Loucy (cell line): ENCODE results near the gene CRTAC1.

Experiments
- H2AFZ ChIP-seq: fragments of 200-600 bp; sonication (generic); 2 replicates; pipeline ENCODE4 v1.6.0; 2016; ENCODE audit warnings: antibody characterized with exemption, mild to moderate bottlenecking, low read length, moderate library complexity
- H3F3A ChIP-seq: fragments of 200-600 bp; 2 replicates; pipeline ENCODE4 v1.6.0; 2016; ENCODE audit warnings: antibody characterized with exemption, low read depth, mild to moderate bottlenecking
- H3K27me3 ChIP-seq: fragments of 200-600 bp; sonication (generic); 2 replicates; pipeline ENCODE4 v1.6.1; 2014; ENCODE audit warnings: low read length, mild to moderate bottlenecking; ENCODE audit not compliant: insufficient read depth, poor library complexity, severe bottlenecking
- H3K36me3 ChIP-seq: fragments of 200-600 bp; sonication (generic); 2 replicates; pipeline ENCODE4 v1.6.1; 2016; ENCODE audit warnings: low read length; ENCODE audit not compliant: insufficient read depth
- H3K4me1 ChIP-seq: fragments of 200-600 bp; sonication (generic); 2 replicates; pipeline ENCODE4 v1.5.1; 2014; ENCODE audit warnings: low read length, mild to moderate bottlenecking; ENCODE audit not compliant: insufficient read depth, poor library complexity, severe bottlenecking
- H3K4me2 ChIP-seq: fragments of 200-600 bp; sonication (generic); 2 replicates; pipeline ENCODE4 v1.6.0; 2014; ENCODE audit warnings: antibody characterized with exemption, low read length, low read depth, mild to moderate bottlenecking; ENCODE audit not compliant: poor library complexity, severe bottlenecking
- H3K4me3 ChIP-seq: fragments of 200-600 bp; sonication (generic); 2 replicates; pipeline ENCODE4 v1.5.1; 2014; ENCODE audit warnings: low read length, mild to moderate bottlenecking, mixed read lengths; ENCODE audit not compliant: poor library complexity, severe bottlenecking
- H3K79me2 ChIP-seq: fragments of 200-600 bp; sonication (generic); 2 replicates; pipeline ENCODE4 v1.6.1; 2014; ENCODE audit warnings: low read length; ENCODE audit not compliant: insufficient read depth
- H3K9ac ChIP-seq: fragments of 200-600 bp; sonication (generic); 2 replicates; pipeline ENCODE4 v1.6.0; 2014; ENCODE audit warnings: mild to moderate bottlenecking, low read depth, low read length, moderate library complexity; ENCODE audit not compliant: poor library complexity, severe bottlenecking
- H3K9me2 ChIP-seq: fragments of 200-600 bp; sonication (generic); replicated peaks from 2 replicates; pipeline ENCODE4 v1.6.1; 2016; ENCODE audit warnings: low read depth, low read length, mixed read lengths
- H3K9me3 ChIP-seq: fragments of 200-600 bp; sonication (generic); 2 replicates; pipeline ENCODE4 v1.6.1; 2014; ENCODE audit warnings: mild to moderate bottlenecking, antibody characterized with exemption, low read length, low read depth; ENCODE audit not compliant: insufficient read depth
- H4K20me1 ChIP-seq: fragments of 200-600 bp; sonication (generic); 2 replicates; pipeline ENCODE4 v1.6.0; 2014; ENCODE audit warnings: antibody characterized with exemption, low read length, mild to moderate bottlenecking; ENCODE audit not compliant: insufficient read depth, poor library complexity, severe bottlenecking
- CTCF ChIP-seq: fragments of 200-600 bp; sonication (generic); conservative IDR thresholded peaks from 2 replicates; pipeline ENCODE4 v1.5.1; 2014; ENCODE audit warnings: mild to moderate bottlenecking, antibody characterized with exemption, low read length
- EZH2phosphoT487 ChIP-seq: fragments of 200-600 bp; IDR thresholded peaks from 2 replicates; pipeline ENCODE4 v1.6.1; 2018; ENCODE audit warnings: antibody characterized with exemption, mild to moderate bottlenecking, moderate library complexity, borderline replicate concordance

Gene CRTAC1

GRCh38 chr10:97869091-97870042 lies 161.1 kb downstream of the CRTAC1 start:
- H2AFZ ChIP-seq, result peak overlapping the region; percentile 93
- peak overlapping the region; percentile 54 for H3K9ac ChIP-seq

GRCh38 chr10:97868134-97868685 lies 162.2 kb downstream of the CRTAC1 start:
- Histone ChIP-seq H3K4me3 (no peak overlapping the region), H3K9ac (no peak overlapping the region), H3F3A (no peaks in the 10 kb centered on the region), H3K79me2 (no peaks in the 10 kb centered on the region), H3K9me3 (no peaks in the 10 kb centered on the region), H3K36me3 (no peaks in the 10 kb centered on the region), H4K20me1 (no peaks in the 10 kb centered on the region), H2AFZ (no peak overlapping the region), H3K4me2 (no peak overlapping the region), H3K4me1 (peaks cover 14% of the 10 kb centered on the region), H3K27me3 (no peaks in the 10 kb centered on the region), H3K9me2 (no peaks in the 10 kb centered on the region)
- no peak for TF ChIP-seq CTCF
- no peak for TF ChIP-seq EZH2phosphoT487

More at GRCh38 chr10:97869091-97870042, 161.1 kb downstream of the CRTAC1 start:
- H3K4me3 ChIP-seq, result peak overlapping the region; percentile 41
- H3K9me2 ChIP-seq, result no peaks in the 10 kb centered on the region
- no peaks in the 10 kb centered on the region for H3F3A ChIP-seq
- H3K36me3 ChIP-seq, result no peaks in the 10 kb centered on the region
- no peaks in the 10 kb centered on the region for H3K9me3 ChIP-seq
- no peaks in the 10 kb centered on the region for H3K79me2 ChIP-seq
- peak overlapping the region; percentile 67 for H3K4me2 ChIP-seq
- no peaks in the 10 kb centered on the region for H4K20me1 ChIP-seq
- H3K27me3 ChIP-seq, result no peaks in the 10 kb centered on the region
- TF ChIP-seq CTCF (peak; percentile 93), EZH2phosphoT487 (no peak)
- peaks cover 14% of the 10 kb centered on the region for H3K4me1 ChIP-seq

- TF ChIP-seq EZH2phosphoT487, result no peak
- TF ChIP-seq CTCF, result 0 out of 2 replicates have a peak, but pooled peaks have one; percentile 5
- H3F3A ChIP-seq, result no peaks in the 10 kb centered on the region
- H3K9ac ChIP-seq, result no peak overlapping the region
- H4K20me1 ChIP-seq, result no peaks in the 10 kb centered on the region
- H3K4me3 ChIP-seq, result no peak overlapping the region
- no peaks in the 10 kb centered on the region for H3K27me3 ChIP-seq
- H3K36me3 ChIP-seq, result no peaks in the 10 kb centered on the region
- no peak overlapping the region for H2AFZ ChIP-seq
- peaks cover 14% of the 10 kb centered on the region for H3K4me1 ChIP-seq
- H3K9me2 ChIP-seq, result no peaks in the 10 kb centered on the region
- no peaks in the 10 kb centered on the region for H3K79me2 ChIP-seq
- no peaks in the 10 kb centered on the region for H3K9me3 ChIP-seq
- no peak overlapping the region for H3K4me2 ChIP-seq
These were observed 163.1 kb downstream of the CRTAC1 start for GRCh38 chr10:97867220-97867800.
